Stimulated activated CD4-positive, alpha-beta T cell treated with anti-CD3 and anti-CD28 coated beads, Interleukin-15, amount 100 ng/mL, for 48 hours (primary cell): ENCODE results near the gene KBTBD3.
"Not testable (repeated sequence)": the region's sequence is repeated elsewhere in the genome, so short reads cannot be mapped to it uniquely, and the experiment has no call there.

Experiments
- DNase-seq, 2 donors: peaks; one replicate each; pipeline ENCODE4 v3.0.0-alpha.2; 2020; ENCODE audit warnings: low read depth in 2 of 2

KBTBD3 gene

DNA sequence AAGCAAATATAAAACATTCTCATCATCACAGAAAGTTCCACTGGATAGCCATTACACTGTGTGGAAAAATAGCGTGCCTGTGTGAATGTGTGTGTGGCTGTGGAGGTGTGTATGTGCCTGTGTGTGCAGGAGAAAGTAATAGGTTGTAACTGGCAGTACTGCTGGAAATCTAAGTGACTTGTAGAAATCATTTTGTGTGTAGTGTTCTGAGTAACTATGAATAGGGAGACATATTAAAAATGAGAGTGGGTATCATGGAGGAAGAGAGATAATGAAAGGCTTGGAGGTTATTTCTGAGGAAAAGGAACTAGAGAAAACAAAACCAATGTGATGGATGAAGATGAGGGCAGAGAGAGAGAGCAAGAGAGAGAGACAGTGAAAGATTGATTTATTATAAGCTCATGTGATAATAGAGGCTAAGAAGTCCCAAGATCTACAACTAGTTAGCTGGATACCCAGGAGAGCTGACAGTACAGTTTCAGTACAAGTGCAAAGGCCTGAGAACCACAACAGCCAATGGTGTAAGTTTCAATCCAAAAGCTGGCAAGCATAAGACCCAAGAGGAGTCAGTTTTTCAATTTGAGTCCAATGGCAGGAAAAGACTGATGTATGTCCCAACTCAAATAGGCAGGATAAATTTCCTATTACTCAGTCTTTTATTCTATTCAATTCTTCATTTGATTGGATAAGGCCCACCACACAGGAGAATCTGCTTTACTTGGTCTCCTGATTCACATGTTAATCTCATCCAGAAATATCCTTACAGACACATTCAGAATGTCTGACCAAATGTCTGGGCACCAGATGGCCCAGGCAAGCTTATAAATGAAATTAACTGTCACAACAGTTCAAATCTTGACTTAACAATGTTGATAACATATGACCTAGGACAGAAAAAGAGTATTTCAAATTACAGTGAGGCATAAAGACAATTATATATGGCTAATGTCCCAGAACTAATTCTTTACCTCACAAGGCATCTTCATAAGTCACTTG is 14.9 kb downstream of the KBTBD3 start:
- no peak for DNase-seq

- DNase-seq, result no peak
Observed at GRCh38 chr11:106061249-106061784, 15.8 kb downstream of the KBTBD3 start.

- no peak for DNase-seq
Observed at GRCh38 chr11:106059617-106060016, 17.5 kb downstream of the KBTBD3 start.

DNA sequence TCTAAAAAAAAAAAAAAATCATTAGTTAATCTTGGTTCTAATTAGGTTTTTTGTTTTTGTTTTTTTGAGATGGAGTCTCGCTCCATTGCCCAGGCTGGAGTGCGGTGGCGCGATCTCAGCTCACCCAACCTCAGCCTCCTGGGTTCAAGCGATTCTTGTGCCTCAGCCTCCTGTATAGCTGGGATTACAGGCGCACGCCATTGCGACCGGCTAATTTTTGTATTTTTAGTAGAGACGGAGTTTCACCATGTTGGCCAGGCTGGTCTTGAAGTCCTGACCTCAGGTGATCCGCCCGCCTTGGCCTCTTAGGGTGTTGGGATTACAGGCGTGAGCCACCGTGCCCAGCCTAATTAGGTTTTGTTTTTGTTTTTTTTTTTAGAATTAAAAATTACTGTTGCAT is 18.8 kb downstream of the KBTBD3 start:
- DNase-seq, result not testable (repeated sequence)

- DNase-seq, result no peak
Observed at GRCh38 chr11:106051103-106051502, 26.0 kb downstream of the KBTBD3 start.

DNA sequence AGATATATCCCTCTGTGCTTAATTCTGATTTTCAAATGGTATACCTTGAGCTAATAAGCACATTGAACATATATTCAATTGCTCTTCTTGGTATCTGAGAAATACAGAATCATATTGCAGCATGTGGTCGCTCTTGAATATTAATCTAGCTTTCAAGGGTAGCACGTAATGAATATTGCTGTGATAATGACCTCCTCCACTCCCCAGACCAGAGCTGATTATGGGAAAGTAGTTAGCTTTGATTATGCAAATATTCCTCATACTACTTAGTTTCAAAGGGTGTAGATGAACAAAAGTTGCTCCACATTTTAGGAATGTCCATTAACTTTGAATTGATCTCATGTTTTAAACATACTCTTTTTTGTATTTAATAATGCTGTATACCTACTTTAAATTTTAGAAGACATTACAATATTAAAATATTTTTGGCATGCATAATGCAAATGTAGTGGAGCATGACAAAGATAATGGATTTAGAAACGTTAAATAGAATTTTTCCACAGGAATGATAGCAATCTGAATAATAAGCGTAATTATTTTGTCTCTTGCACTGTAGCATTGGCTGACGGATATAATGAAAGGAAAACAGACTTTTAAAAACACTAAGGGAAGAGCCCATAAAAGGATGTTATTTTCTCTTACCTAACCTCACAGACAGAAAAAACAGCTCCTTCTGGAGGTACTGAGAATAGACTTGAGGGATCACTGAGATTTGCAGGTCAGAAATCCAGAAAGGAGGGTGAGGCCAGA is 27.2 kb downstream of the KBTBD3 start:
- no peak for DNase-seq

- no peak for DNase-seq
Observed at GRCh38 chr11:106047631-106048030, 29.5 kb downstream of the KBTBD3 start.

GRCh38 chr11:106043540-106043939 is 33.6 kb downstream of the KBTBD3 start:
- DNase-seq, result no peak

DNA sequence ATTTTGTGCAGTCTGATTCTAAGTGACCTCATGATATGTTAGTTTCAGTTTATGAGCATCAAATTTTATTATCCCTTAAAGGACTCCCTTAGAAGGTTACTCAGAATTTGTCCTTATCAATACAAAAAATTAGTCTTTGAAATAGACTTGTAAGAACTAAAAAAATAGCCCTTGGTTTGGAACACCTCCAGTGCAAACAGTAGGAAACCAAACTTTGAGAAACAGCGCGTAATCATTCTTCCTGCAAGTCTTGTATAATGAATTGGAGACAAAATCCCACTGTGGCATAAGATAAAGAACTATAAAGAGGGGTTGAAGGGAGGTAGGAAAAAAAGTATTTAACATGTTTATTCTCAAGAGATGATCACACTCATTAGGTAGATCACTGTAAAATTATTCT is 44.3 kb downstream of the KBTBD3 start:
- no peak for DNase-seq

GRCh38 chr11:106031936-106032335 is 45.2 kb downstream of the KBTBD3 start:
- DNase-seq, result no peak

- no peak for DNase-seq
Observed at GRCh38 chr11:106031202-106031810, 45.8 kb downstream of the KBTBD3 start.

- DNase-seq, result no peak
Observed at GRCh38 chr11:106030609-106031008, 46.5 kb downstream of the KBTBD3 start.

- no peak for DNase-seq
Observed at GRCh38 chr11:106022795-106023275, 54.3 kb downstream of the KBTBD3 start.

DNA sequence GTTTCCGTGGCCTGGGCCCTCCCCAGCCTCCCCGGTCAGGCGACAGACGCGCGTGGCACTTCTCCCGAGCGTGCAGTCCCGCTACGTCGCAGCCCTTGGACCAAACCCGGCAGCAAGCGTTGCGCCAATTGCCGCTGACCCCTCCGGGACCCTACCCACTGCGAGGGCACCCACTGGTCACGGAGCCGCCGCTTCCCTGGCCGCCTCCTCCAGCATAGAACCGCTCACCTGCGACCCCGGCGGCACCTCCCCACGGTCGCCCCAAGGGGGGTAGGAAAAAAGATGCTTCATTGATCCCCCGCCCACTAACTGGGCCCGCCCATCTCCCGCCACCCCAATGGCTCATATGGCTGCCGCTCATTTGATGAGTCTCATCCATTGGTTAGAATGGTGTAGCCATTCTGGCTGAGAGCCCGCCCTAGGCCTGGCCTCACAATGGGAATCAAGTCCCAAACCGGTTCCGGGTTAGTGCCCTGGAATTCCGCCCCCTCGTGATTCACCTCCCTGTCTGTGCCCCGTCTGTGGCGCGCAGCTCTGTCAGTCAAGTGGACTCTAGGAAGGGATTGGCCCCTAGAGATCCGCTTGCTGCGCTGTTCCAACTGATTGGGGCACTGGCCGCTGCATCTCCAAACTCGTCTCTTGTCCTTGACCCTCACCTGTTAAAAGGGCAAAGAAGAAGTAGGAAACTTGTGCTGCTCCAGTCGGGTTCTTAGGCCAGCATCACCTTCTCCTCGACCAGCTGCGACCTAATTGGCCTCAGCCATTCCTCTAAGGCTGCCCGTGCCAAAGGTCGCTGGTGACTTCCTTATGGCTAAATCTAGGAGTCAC is 55.0 kb downstream of the KBTBD3 start, which contains the start of gene MSANTD4:
MSANTD4 (minus strand) TSS at position 274 of the 828 bp plus-strand sequence. CDS start 11,323 bp downstream, outside the sequence.
- peak; percentile 93 to 95 for DNase-seq

GRCh38 chr11:106021181-106021966 is 55.8 kb downstream of the KBTBD3 start:
- DNase-seq, result no peak

DNA sequence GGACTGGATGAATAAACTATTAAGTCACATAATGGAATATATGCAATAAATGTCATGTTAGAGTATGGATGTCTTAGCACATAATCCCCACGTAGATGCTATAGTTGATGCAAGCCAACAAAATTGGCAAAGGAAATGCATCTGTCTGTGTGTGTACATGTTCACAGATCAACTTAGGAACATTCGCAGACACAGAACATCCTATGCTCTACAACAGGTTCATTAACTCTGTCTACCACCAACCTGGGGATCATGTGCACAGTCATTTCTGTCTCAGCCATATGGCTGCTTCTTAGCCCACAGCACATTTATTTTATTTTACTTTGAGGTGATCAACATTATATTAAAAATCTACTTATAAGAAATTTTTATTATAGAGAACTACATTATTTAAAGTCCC is 60.1 kb downstream of the KBTBD3 start:
- no peak for DNase-seq

DNA sequence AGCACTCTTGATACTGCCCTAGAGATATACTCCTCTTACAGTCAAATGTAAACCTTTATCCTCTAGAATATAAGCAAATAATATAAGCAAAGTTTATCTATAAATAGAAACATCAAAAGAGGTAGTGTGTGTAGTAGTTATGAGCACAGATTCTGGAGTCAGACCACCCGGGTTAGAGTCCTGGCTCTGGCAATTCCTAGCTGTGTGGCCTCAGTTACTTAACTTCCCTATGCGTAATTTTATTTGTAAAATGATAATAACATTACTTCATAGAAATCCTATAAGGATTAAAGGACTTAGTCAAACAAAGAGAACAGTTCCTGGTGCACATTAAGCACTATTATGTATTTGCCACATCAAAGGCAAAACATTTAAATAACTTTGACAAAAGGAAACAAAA is 62.1 kb downstream of the KBTBD3 start:
- no peak for DNase-seq

DNA sequence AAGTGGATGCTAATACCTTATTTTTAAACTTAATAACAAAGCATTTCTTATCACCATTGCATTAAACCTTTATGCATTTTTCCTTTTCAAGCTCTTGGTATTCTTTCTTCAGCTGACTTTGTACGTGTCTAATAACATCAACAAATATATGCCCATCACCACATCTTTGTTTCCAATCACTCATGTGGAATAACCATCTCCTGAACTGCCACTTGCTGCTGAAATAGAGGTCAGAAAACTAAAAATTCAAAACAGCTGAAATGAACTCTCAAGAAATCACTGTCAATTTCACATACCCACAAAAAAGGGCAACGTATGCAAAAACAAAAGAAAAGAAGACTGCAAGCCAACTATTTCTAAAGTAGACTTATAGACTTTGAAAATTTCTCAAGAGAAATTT is 62.5 kb downstream of the KBTBD3 start:
- DNase-seq, result no peak

GRCh38 chr11:106014035-106014434 is 63.1 kb downstream of the KBTBD3 start:
- no peak for DNase-seq

- DNase-seq, result no peak
Observed at GRCh38 chr11:106012744-106013143, 64.4 kb downstream of the KBTBD3 start.
